Mucosa of gallbladder (tissue), 1 donor: ENCODE results near the gene METTL1. TPM values are rescaled to one million over a fixed set of nuclear protein-coding genes. Genes with fewer than 3 reads are reported as not detected.

Experiments
- DNase-seq: peaks from one replicate; pipeline ENCODE4 v3.0.0-alpha.2; 2020; ENCODE audit warnings: low spot score
- total RNA-seq: library from RNA; stranded (reverse); gene quantifications from one replicate; pipeline ENCODE4 v1.2.1, GENCODE V29; 2021
- donor health status: DM: no; HTN: no; CAD: no.

Gene METTL1
- total RNA-seq, 1 donor from 2014 or later, result 9.2 TPM

DNA sequence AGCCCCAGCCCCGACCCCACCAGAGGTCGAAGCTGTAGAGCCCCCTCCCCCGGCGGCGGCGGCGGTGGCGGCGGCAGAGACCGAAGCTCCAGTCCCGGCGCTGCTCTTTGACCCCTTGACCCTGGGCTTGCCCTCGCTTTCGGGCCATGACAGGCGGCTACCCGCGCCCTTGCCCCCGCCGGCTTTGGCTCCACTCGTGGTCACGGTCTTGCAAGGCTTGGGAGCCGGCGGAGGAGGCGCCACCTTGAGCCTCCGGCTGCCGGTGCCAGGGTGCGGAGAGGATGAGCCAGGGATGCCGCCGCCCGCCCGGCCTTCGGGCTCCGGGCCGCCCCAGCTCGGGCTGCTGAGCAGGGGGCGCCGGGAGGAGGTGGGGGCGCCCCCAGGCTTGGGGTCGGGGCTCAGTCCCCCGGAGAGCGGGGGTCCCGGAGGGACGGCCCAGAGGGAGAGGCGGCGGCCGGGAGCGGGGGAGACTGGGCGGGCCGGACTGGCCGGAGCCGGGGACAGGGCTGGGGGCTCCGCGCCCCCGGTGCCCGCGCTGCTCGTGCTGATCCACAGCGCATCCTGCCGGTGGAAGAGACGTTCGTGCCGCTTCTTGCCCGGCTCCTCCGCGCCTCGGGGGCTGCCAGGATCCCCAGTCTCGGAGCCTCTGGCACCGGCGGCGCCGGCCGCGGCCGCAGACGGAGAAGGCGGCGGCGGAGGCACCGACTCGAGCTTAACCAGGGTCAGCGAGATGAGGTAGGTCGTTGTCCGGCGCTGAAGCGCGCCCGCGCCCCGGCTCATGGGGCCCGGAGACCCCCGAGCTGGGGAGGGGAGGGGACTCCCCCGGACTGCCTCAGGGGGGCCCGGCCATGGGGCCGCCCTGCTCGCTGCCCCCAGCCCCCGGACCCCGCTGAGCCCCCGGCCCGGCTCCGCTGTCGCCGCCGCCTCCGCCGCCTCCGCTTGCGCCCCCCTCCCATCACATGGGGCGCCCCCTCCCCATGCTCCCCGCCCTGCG lies 34.1 kb downstream of the METTL1 start:
- DNase-seq, result no peak

DNA sequence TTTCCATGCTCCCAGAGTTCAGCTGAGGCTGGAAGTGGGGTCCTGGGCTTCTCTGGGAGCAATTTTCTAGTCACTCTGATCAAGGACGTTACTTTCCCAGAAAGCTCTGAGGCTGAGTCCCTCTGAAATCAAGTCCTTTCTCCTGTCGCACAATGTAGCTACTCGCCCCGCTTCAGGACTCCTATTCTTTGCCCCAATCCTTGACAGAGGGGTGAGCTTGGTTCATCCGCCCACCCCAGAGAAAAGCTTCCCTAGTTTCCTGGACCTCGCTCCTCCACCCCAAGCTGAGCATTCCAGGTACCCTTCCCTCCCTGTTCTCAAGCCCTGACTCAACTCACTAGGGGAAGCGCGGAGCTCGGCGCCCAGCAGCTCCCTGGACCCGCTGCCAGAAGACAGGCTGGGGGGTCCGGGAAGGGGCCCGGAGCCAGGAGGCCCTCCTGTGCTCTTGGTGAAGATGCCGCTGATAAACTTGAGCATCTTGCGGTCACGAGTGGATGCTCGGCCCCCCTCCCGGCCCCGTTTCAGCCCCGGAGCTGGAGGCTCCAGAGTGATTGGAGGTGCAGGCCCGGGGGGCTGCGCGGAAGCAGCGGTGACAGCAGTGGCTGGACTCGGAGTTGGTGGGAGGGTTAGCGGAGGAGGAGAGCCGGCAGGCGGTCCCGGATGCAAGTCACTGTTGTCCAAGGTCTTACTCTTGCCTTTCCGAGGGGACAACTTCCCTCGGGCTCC lies 35.0 kb downstream of the METTL1 start:
- no peak for DNase-seq

DNA sequence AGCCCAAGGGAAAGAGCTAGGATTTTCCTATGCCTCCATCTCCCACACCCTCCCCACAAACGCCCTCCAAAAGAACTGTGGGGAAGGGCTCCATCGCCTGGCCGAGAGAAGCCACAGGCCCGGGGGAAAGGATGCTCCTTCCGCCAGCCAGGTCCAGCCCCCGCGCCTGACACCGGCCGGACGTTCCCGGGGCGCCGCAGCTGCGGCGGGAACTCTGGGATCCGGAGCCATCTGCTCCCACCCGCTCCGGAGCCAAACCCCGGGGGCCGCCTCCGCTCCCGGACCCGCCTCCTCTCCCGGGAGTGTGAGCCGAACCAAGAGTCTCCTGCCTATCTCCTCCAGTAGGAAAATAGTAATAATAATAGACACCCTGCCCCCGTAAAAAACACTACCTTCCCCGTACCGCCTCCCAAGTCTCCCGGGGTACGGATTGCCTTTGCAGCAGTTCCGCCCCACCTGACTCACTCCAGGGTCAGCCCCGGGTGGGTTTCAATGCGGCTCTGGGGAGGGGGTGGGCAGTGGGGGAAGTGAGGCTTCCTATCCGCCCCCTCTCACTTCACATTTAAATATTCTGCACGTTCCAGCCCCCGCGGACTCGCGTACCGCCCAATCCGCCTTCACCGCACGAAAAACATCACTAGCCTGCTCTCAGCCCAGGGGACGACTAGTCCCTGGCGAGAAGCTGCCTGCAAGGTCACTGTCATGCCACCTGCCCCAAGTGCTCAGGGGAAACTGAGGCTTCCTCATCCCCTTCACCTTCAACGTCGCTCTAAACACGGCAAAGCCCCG lies 35.8 kb downstream of the METTL1 start:
- no peak for DNase-seq

DNA sequence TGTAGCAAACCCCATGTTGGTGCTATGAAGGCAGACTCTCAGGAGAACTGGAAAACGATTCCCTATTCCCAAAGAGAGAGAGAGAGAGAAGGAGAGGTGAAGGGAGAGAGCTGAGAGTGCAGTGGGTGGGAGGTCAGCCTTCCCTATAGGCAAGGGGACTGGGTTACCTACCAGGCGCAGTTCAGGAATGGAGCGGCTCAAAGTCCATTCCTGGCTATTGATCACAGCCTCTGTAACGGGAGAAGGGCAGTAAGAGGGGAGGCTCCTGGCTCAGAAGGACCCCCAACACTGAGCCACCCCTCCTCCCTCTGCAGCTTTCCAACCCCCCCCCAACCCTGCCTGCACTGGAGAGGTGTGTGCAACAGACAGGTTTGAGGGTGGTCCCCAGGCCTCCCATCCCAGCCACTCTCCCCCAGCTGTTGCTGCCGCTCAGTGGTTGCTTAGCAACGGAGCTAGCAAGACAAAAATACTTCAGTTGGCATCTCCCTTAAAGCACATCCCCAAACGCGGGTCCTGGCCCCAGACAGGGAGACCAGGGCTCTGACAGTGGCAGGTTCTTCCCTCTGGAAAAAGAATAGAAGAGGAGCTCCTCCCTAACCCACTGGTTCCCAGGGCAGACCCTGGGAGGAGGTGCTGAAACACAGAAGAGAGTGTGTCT lies 36.6 kb downstream of the METTL1 start:
- DNase-seq, result no peak

DNA sequence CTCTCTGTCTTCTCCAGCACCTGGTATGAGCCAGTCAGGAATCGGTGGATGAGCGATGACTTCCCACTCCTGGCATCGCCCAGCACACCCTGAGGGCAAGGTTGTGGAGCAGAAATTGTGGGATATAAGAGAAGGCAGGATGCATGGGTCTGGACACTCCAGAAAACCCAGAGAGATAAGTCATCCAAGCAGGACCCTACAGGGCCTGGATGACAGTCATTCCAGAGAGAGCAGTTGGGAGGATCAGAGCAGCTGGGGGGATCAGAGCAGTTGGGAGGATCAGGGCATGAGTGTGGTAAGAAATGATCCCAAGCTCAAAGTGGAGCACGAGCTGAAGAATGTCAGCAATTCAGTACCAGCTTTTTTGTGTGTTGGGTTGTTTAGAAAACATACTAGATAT lies 37.3 kb downstream of the METTL1 start:
- no peak for DNase-seq

DNA sequence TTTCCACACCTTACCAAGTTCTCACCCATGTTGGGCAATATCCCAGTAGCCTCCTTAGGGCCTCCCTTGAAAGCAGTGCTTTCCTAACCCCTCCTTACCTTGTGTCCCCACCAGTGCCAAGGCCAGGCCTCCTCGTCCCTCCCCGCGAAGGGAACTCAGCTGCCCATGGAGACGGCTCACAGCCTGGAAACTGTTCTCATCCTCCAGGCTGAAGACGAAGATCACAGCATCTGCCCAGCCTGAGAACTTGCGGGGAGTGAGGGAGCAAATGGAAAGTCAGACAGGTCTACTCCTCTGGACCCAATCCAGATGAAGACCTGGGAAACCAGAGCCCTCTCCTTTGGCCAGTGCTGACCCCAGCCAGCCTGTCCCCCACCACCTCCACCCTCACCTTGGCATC lies 38.0 kb downstream of the METTL1 start:
- no peak for DNase-seq

DNA sequence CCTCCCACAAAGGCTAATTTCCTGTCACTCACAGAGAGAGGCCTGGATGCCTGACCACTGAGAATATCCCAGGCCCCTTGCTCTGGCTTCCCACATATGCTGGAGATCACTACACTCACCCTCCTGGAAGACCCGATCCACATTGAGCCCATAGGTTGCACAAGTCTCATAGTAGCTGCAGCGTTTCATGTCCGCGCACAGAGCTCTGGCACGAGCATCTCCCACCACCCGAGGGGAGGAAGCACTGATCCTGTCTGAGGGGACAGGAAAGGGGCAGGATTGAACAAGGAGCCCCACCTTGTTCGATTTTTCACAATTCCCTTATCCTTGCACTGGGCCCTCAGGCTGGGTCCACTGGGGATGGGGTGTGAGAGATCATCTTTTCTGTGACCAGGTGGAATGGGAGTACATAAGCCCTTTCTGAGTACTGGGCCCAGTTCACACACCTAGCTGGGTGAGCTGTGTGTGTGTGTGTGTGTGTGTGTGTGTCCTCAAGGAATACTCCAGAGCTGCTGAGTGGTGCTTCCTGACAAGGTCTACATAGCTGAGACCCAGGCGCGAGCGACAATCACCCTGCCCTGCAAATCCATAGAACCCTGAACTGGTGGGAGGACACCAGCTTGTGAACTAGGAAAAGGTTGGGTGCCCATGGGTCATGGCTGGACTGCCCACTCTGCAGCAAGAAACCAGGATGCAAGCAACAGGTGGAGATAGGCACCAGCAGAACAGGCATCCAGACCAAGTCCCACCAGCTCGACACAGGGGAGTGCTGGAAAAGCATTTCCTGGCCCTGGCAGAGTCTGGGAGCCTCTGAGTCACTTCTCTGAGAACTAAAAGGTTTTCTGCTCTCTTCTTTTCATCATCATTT lies 38.9 kb downstream of the METTL1 start:
- DNase-seq, result no peak

DNA sequence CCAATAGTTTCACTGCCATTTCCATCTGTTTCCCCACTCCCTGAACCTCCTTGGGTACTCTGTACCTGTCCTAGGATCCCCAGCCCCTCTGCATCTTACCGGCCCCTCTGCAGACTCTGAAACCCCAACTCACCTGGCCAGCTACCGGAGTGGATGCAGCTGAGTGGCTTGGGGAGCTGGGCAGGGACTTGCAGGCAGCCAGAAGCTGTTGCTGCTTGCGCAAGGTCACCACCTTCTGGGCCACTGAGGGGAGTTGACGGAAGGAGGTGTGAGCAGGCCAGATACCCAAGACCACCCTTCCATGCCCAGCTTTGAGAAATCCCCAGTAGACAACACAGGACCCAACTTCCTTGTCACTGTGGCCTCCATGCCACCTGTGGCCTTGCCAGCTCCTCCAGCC lies 39.6 kb downstream of the METTL1 start:
- DNase-seq, result no peak

DNA sequence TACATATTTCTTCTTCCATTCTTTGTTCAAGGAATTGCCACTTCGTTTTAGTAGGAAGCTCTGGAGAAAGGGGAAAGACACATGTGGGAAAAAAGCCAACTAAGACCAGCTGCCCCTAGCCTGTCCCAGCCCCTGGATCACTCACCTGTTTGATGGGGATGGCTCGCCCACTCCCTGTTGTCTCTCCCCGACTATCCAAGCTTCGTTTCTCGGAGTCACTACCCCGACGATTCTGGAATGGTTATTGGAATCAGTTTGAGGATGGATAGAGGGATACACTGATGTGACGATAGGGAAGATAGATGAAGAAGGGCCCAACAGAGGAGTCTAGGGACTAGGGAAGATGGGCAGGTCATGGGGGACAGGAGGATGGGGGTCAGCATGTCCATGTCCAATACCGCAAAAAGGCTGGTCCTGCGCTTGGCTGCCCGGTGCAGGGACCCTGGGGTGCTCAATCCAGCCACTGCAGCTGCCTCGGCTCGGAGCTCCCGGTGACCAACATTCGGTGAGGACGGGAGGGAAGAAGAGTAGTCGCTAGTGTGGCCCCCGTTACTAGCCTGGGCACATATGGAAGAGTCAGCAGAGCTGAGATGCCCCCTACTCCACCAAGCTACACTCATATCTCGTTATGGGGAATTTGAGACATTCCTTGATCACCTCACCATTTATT lies 40.4 kb downstream of the METTL1 start:
- no peak for DNase-seq

DNA sequence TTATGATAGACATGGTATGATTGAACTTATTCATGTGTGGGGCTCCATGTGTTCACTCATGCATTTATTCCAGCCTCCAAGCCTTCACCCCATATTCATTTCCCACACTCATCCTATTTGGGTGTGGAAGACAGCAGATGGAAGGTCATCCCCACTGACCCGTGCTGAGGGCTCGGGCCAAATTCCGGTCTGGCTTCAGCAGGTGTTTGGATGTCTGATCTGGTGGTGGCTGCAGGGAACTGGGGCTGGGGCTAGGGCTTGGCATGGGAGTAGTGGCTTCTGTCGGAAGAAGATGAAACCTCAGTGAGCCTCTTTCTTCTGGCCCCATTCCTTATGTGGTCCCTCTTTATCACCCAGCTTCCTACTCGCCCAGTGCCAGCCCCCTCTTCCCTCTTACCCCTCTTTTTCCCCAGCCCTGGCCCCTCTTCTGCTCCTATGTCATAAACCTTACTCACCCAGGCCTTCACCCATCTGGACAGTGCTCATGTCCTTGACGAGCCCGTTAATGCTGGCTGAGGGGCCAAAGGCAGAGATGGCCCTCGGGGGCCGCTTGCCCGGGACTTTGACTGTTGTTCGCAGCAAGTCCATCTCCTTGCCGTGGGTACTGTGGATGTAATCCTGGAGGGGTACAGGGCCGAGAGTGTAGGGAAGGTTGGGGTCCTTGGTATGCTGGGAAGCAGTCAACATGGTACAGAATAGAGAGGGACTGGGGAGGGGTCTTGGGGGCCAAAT lies 41.4 kb downstream of the METTL1 start:
- no peak for DNase-seq

DNA sequence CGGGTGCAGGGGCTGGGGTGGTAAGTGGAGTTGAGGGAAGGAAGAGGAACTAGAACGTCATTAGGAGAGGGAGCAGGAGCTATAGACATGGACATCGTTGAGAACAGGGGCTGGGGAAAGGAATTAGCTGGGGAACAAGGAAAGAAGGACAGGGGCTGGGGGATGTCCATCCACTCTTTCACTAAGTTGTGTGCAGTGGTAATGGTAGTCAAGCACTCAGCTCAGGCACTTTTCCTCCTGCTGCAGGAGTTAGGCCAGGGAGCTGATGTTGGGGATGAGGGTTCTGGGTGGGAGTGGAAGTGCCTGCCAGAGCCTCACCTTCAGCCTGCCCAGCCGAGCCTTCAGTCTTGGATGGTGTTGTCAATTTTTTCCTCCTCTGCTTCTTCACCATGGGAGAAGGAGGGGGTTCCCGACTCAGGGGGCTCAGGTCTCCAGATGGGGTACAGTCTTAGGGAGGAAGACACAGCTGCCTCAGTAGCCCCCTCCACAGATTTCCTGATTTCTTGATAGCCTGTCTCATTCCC lies 42.5 kb downstream of the METTL1 start:
- DNase-seq, result no peak

DNA sequence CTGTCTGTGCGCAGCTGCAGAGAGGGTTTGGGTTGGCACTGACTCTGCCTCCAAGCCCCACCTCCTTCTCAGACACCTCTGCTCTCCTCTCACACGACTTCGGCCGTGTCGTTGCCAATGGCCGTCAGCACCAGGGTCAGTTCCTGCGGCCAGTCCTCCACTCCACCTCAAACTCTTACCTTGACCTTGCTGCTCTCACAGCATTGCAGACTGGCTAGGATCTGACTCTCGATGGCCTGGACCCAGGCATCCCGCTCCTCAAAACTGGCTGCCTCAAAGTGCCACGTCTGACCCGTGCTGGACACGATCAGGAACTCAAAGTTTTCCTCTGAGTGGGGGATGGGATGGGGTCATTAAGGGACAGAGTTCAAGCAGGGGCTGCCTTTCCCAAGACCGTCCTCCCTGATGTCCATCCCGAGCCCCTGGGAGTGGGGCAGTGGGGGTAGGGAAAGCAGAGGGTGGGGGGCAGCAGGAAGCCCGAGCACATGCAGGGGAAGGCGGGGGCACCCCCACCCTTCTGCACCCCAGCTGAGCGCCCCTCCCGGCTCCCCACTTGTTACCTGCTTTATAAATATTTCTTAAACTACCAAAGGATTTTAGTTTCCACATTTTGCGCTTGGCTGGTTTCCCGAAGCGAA lies 44.0 kb downstream of the METTL1 start:
- no peak for DNase-seq

DNA sequence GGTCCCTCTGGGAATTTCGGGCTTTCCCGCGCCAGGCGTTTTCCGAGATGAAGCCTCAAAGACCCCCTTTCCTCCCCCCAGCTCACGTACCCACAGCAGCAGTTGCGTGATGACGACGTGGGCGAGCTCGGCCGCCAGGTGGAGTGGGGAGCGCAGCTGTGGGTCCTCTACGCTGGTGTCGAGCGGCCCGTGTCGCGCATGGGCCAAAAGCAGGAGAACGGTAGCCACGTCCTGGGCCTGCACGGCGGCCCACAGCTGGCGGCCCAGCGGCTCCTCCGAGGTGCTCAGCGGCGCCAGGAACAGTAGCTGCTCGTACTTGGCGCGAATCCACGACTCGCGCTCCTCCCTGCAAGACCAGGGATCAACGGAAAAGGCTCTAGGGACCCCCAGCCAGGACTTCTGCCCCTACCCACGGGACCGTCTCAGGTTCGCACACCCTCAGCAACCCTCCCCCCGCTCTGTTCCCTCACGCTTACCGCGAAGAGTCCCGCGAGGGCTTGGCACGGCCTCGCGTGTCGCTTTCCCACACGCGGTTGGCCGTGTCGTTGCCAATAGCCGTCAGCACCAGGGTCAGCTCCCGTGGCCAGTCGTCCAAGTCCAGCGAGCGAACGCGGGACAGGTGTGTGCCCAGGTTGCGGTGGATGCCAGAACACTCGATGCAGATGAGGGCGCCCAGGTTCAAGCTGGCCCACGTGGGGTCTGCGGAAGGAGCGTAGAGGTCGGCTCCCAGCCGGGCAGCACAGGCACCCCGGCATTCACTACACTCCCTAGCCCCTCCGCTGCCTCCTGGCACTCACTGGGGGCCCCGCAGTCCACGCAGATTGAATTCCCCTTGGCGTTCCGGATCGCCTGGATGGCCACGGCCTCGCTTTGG lies 44.8 kb downstream of the METTL1 start:
- DNase-seq, result no peak

DNA sequence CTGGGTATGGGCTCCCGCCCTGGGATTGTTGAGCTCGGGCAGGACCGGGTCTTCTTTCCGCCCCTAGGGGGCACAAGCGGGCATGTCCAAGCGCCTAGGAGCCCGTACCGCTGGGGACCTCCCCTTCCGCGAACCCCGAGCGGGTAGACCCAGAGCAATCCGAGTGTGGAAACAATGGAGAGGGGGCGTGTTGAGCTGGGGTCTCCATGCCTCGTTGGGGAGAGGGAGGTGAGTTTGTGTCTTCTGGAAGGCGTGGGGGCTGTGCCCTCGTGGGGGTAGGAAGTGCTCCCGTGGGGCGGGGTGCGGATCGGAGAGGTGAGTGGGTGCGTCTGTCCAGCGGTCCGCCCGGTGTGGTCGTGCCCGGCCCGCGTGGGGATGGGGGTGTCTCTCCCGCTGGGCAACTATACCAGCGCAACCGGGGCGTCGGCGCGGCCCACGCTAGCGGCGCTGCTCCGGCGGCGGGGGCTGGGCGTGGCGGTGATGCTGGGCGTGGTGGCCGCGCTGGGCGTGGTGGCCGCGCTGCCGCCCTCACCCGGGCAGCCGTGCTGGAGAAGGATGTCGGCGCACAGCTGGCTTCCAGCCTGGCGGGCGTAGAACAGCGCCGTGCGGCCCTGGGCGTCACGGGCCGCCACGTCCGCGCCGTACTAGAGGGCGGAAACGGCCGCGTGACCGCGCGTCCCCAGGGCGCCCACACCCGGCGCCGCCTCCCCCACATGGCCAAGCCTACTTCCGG lies 45.6 kb downstream of the METTL1 start:
- peak; percentile 70 for DNase-seq

DNA sequence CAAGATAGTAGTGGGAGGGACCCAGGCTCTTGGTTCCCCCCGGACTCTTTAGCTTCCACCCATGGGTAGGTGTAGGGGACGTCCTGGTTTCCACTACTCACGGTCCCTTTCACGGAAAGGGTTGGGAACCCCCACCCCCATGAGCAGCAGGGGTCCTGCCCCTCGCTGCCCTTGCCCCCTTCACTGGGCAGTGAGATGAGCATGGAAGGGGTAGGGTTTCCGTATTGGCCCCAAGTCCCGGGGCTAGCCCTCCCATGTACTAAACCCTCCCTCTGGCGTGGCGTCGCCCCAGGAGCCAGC lies 46.1 kb downstream of the METTL1 start:
- DNase-seq, result no peak

DNA sequence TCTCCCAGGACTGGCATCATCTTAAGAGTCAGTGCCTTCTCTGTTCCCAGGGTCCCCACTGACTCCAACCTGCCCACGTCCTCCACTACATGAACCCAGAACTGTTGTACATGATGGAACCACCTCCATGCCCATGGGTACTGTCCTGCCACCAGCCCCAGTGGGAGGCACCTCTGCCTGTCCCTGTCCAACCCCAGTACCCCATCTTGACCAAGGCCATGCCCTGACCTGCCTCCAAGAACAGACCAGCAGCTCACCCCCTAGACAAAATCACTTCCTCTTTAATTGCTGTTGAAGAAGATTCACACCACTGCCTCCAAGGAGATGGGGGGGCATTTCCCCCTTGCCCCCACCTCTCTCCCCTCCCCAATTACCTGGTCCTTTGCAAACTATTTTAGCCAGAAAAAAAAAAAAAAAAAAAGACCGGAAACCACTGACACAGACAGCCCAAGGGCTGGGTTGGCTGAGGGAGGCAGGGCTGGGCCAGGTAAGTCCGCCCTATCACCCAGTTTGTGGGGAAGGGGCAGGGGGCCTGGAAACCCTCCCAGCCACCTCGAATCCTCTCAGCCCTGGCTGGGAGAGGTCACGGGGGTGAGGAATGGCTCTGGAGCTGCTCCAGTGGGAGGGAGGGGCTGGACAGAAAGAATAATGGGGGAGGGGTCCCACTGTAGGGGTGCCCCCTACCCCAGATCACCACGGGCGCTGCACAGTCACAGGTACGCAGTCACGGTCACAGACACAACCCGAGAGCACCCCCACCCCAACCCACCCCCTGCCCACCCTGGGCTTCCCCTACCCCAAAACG lies 46.8 kb downstream of the METTL1 start:
- no peak for DNase-seq
